ENCODE measurements around the gene BTN2A1.

GRCh38 chr6:26473758-26474438 lies 16.1 kb downstream of the BTN2A1 start:
- TF ChIP-seq POLR2A (IDR thresholded peaks at IDR 0.05) (peak; percentile 88), CTCF (IDR thresholded peaks at IDR 0.05) (no peak), EP300 (IDR thresholded peaks at IDR 0.05; ENCODE audit: low read depth) (no peak)

All from transverse colon (tissue), 3 donors.